ENCODE data around the gene PIWIL1.

Gene PIWIL1

DNA sequence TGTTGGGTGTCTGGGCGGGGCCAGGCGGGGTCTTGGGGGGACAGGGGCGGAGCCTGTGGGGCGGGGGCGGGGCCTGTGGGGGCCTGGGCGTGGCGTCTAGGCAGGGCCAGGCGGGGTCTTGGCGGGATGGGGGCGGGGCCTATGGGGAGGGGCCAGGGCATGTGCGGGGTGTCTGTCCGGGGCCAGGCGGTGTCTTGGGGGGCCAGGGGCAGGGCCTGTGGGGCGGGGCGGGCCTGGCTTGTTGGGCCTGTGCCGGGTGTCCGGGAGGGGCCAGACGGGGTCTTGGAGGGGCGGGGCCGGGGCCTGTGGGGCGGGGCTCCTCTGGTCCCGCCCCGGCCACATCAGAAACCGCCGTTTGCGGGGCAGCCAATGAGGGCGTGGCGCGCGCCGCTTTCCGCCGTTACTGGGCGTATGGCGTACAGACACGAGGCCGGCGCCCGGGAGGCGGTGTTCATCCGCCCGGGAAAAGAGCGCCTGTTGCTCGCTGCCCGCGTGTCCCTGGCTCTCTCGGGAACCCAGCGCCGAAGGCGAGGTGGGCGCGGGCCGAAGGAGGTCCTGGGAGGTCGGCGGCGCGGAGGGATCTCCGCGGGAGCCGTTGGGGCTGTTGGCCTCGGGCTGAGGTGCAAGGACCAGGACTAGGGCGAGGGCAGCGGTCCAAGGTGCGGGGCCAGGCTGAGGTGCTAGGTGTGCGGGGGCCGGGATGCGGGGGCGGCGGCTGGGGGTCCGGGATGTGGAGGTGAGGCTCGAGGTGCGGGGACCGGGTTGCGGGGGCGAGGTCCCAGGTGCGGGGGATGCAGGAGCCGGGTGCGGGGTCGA, at the start of gene PIWIL1:
TSS of gene PIWIL1 (plus strand) at position 400 of the 816 bp plus-strand sequence. CDS start 4,705 bp downstream, outside the sequence.
- no peak for DNase-seq

DNA sequence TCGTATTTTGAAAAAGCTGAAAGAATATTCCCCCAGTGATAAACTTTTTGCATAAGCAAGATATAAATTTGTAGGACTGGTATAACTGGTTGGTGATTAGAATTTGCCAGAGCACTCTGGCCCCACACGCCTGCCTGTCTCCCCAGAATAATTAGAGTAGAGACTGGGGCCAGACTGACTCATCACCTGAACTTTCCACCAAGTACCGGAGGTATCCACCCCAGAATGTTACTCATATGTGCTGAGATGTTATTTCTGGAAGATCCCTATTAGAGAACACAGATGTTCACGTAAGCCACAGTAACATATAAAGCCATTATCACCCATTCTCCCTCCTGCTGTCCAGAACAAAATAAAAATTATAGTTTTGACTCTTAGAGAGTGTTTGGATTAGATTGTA, 49.5 kb upstream of the PIWIL1 start:
- no peak for DNase-seq

DNA sequence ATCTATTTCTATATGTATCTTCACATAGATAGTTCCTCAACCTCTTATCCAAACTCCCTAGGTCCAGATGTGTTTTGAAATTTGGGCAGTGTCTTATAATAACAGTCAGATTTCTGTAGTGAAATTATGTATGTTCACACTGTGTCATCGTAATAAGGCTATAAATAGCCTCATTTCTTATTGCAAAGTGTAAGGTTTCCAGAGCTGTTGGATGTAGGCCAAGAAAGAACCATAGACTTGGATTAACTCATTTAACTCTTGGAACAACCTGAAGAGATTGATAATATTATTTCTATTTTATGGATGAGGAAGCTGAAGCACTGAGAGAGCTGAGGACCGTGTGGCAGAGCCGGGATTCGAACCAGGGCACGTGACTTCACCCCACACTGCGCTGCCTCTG, 49.0 kb upstream of the PIWIL1 start:
- DNase-seq: no peak

DNA sequence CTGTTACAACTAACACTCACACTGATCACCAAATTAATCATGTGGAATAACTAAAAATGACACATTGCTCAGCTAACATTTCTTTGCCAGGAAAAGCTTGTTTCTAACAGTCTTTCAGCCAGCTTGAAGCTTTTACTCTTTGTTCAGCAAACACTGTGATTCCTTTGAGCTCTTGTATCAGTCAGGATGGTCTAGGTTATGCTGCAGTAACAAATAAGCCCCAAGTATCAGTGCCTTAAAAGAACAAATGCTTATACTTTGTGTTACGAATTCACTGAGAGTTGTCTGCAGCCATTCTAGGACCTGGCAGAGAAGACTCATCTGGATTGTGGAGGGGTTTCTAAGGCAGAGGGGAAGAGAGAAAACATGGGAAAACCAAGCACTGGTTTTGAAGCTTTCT, 47.6 kb upstream of the PIWIL1 start:
- no peak for DNase-seq

DNA sequence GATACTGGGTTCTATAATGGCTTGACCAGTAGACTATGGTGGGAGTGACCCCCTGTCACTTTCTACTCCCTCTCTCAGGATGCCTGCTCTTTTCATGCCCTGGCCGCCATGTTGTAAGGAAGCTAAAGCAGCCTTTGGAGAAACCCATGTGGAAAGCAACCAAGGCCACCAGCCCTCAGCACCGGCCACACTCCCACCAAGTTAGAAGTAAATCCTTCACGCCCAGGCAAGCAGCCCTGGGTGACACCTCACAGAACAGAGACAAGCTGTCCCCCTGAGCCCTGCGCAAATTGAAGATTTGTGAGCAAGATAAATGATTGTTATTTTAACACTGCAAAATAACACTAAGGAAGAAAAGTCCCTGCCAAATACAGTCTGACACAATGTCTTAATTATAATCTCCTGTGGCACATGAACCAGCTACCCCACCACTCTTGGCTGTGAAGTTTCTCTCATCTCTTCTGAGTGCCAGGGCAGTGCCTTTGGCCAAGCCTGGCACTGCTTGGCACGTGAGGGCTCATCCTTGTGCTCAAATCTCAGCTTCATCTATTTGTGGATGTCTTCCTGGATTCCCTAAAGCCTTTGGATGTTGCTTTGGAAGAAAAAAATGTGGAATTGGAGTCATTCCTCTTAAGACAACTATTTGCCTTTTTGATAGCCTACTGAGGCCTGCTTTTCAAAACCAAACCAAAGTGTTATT, 39.2 kb upstream of the PIWIL1 start:
- DNase-seq: no peak

DNA sequence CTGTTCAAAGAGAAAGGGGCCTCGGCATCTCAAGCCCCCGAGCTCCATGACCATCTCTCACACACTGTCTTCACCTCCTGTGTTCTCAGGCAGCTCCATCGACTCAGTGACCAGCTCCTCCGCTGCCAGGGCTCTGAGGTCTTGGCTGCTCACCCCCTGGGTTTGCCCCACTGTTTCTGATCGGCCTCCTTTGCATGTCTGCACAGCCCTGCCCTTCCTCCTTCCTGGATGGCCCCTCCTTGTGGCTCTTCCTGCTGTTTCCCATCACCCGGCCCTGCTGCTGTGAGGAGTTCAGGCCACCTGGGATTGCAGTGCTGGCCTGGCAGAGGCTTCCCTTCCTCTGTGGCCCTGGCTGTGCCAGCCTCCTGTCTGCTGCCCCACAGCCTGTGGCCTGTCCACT, 38.1 kb upstream of the PIWIL1 start:
- no peak for DNase-seq

- DNase-seq: no peak
Measured at GRCh38 chr12:130300090-130300489, 37.6 kb upstream of the PIWIL1 start.

DNA sequence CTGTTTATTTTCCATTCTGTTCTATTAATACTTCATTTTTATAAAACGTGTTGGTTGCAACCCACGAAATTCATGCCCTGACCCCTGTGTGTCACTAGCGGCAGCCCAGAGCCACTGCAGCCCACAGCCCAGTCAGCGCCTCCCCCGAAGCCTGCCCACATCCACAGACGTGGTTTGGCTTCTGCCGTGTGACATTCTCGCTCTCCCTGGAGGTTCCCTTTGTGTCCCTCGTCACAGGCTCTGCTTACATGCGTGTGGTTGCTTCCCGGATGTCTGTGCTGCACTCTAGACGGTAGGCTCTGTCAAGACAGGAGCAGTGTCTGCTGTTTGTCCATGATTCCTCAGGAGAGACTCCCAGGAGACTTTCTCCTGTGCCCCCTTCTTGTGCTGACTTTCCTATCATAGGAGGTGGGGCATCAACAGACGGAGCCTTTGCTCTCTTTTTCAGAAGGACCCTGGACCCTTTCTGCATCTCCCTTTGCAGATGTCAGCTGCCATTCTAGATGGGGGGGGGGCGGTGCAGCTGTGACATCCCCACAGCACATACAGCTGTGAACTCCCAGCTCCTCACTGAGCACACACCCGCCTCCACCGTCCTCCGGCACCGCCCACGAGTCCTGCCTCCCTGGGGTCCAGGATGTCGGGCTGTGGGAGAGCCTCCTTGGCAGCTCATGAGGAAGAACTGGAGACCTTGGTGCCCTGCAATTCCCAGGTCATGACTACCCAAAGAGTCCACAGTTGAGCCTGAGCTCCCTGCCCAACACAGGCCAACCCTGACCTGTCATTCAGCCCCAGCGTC, 36.8 kb upstream of the PIWIL1 start:
- no peak for DNase-seq

GRCh38 chr12:130301559-130301958, 36.1 kb upstream of the PIWIL1 start:
- DNase-seq: no peak

DNA sequence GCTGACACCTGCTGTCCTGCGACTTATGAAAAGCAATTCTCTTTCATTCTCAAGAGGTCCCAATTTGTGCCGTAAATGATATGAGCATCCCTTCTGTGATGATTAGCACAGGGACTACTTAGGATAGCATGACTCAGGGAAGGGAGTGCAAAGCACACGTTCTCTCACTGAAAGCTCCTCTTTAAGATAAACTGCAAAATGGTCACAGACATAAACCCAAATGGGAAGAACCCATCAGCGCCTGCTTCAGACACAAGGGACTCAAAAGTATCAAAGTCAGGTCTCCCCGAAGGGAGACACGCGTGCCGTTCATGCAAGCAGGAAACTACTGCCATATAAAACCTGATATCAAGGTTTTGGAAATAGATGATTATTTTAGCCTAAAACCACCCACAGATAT, 33.9 kb upstream of the PIWIL1 start:
- DNase-seq: no peak

GRCh38 chr12:130307859-130308258, 29.8 kb upstream of the PIWIL1 start:
- no peak for DNase-seq

GRCh38 chr12:130308393-130308792, 29.3 kb upstream of the PIWIL1 start:
- DNase-seq: no peak

DNA sequence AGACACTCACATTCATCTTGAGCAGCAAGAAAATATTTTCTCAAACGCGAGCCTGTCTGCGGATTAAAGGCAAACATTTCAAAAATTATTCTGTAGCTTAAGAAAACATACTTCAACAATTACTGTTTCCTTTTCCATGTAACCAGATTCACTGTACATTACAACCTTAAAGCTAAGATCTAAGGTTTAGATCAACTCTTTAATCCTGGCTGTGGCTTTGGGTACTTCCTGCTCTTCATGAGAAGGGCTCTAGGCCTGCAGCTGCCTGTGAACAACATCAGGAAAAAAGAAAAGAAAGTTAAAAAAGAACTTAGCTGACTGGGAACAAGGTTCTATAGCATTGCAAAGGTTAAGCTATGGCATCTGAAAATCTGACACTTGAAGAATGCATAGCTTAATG, 21.4 kb upstream of the PIWIL1 start:
- DNase-seq: no peak

- no peak for DNase-seq
Measured at GRCh38 chr12:130320536-130320935, 17.2 kb upstream of the PIWIL1 start.

DNA sequence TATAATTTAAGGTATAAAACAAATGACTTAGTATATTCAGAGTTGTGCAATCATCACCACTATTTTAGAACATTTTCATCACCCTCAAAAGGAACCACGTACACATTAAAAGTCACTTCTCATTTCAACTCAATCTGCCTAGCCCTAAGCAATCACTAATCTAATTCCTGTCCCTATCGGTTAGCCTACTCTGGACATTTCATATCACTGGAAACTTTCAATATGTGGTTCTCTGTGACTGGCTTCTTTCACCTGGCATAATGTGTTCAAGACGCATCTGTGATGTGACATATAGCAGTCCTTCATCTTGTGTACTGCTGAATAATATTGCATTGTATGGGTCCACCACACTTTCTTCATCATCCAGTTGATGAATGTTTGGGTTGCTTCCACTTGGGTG, 15.4 kb upstream of the PIWIL1 start:
- no peak for DNase-seq

DNA sequence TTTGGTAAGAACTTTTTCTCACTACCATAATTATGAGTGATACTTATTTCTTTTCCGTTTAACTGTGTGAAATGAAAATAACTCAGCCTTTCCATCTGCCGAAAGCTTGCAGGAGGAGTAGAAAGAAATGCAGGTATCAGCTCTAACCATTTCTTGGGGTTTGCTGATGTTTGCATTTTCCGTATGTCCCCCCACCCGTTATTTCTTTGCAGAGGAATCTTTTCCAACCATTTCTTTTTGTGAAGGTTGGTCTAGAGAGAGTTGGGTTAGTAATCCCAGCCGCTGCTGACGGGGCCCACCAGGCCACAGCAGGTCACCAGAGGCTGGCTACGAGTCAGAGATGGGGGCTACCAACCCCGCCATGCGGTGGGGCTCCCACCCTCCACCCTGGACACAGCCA, 7.0 kb upstream of the PIWIL1 start:
- no peak for DNase-seq

DNA sequence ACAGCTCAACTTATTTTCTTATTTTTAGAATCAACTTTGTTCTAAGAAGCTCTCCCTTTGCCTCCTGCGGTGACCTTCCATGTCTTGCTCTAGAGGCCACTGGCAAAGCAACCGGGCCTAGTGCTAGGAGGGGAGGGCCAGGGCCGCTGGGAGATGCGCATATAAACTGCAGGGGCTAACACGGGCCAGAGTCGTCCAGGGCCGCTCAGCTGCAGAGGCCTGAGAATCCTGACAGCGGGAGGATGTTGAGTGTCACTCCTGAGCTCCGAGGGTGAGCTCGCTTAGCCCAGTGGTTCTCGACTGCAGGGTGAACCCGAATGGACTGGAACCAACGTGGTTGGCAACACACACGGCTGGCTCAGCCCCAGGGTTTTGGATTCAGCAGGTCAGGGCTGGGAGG, 6.5 kb upstream of the PIWIL1 start:
- DNase-seq: no peak

GRCh38 chr12:130333341-130333740, 4.3 kb upstream of the PIWIL1 start:
- no peak for DNase-seq

GRCh38 chr12:130334399-130334798, 3.3 kb upstream of the PIWIL1 start:
- DNase-seq: no peak

DNA sequence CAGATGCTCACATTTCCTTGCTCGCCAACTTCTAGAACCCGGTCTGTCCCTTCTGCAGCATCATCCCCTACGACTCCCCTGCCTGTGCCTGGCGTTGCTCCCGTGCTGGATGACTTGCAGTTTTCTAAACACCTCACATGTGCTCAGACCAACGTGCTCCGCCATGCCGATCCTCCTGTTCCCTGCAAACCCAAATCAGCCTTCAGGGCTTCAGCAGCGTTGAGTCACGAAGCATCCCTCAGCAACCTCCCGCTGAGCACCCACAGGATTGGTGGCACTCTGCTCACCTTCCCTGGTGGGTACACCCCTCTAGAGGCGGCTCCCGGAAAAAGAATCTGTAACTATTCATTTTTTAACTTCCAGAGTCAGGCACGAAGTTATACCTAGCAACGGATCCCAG, 2.8 kb upstream of the PIWIL1 start:
- no peak for DNase-seq

GRCh38 chr12:130335517-130336392, 1.9 kb upstream of the PIWIL1 start:
- peak in 6 of 14 donors; percentile 0 to 22 (median 6) for DNase-seq
